ENCODE data around the gene OSBPL5. TPM values are rescaled to one million over a fixed set of nuclear protein-coding genes. Genes with fewer than 3 reads are reported as not detected.

The OSBPL5 gene
- total and polyA plus RNA-seq, 11 donors: 10.1 to 27.7 (median 16.4) TPM

- H3K36me3 ChIP-seq: peaks cover 0 to 87% (median 49%) of the 10 kb centered on the region in 9 donors
- 79 to 82% (median 79%) methylated on average over 17 of the region's 17 CpGs for WGBS, 4 donors
- peak; percentile 72 to 88 (median 82) for ATAC-seq
- no peak for TF ChIP-seq POLR2A (IDR thresholded peaks at IDR 0.05)
- no peak for TF ChIP-seq CTCF (IDR thresholded peaks at IDR 0.05)
- H3K4me3 ChIP-seq: no peak overlapping the region
- no peaks in the 10 kb centered on the region for H3K9me3 ChIP-seq
- H3K27ac ChIP-seq: peak overlapping the region in 11 of 12 donors; percentile 25 to 81 (median 64)
- peaks cover 0 to 40% (median 29%) of the 10 kb centered on the region in 12 donors for H3K4me1 ChIP-seq
- H3K27me3 ChIP-seq: no peaks in the 10 kb centered on the region
- DNase-seq: peak in 4 of 5 donors; percentile 65 to 85 (median 71)
- intact Hi-C loops (cut with DNase I): loop anchor here in 2 of 10 donors (2.0 to 5.0 kb wide), 2 partner anchors 41 to 175 kb away; partner anchors contain the start of gene MRGPRG (in 1 of the 2)
Measured at GRCh38 chr11:3041699-3042441, 123.2 kb downstream of the OSBPL5 start.

GRCh38 chr11:3040881-3041280 is 124.2 kb downstream of the OSBPL5 start:
- DNase-seq (no peak), ATAC-seq (no peak)
- H3K36me3 ChIP-seq: peaks cover 0 to 86% (median 59%) of the 10 kb centered on the region in 9 donors

GRCh38 chr11:3037945-3038271 is 127.2 kb downstream of the OSBPL5 start:
- intact Hi-C loops (cut with DNase I): loop anchor here (1.0 to 10.0 kb wide), 7 partner anchors 53 to 367 kb away; partner anchors contain the start of gene MRGPRG (in 6 of the 10)
- H3K27ac ChIP-seq: no peak overlapping the region
- H3K9me3 ChIP-seq: no peaks in the 10 kb centered on the region
- no peaks in the 10 kb centered on the region for H3K27me3 ChIP-seq
- 87 to 93% (median 90%) methylated on average over 9 to 12 of the region's 12 CpGs for WGBS, 4 donors
- ATAC-seq (no peak), DNase-seq (no peak)
- no peak overlapping the region for H3K4me3 ChIP-seq
- TF ChIP-seq POLR2A (IDR thresholded peaks at IDR 0.05) (no peak), CTCF (IDR thresholded peaks at IDR 0.05) (no peak)
- peaks cover 0 to 37% (median 15%) of the 10 kb centered on the region in 12 donors for H3K4me1 ChIP-seq
- peaks cover 0 to 94% (median 82%) of the 10 kb centered on the region in 9 donors for H3K36me3 ChIP-seq

More at GRCh38 chr11:3040881-3041280, 124.2 kb downstream of the OSBPL5 start:
- Histone ChIP-seq H3K4me3 (no peak overlapping the region), H3K4me1 (peaks cover 0 to 48% (median 29%) of the 10 kb centered on the region in 12 donors), H3K27me3 (no peaks in the 10 kb centered on the region), H3K9me3 (no peaks in the 10 kb centered on the region), H3K27ac (no peak overlapping the region)
- intact Hi-C loops (cut with DNase I): loop anchor here in 2 of 10 donors (2.0 to 5.0 kb wide), 2 partner anchors 42 to 176 kb away; partner anchors contain the start of gene MRGPRG (in 1 of the 2)
- 84 to 94% (median 93%) methylated on average over 9 of the region's 9 CpGs for WGBS, 4 donors
- no peak for TF ChIP-seq CTCF (IDR thresholded peaks at IDR 0.05)
- TF ChIP-seq POLR2A (IDR thresholded peaks at IDR 0.05): no peak

Other genes starting within 250 kb of the OSBPL5 start
- gene PHLDA2, start 235.9 kb downstream of the OSBPL5 start, total RNA-seq: 1 to 10 TPM in 3 of 9 donors, under 1 TPM in 4, not detected in 2; 0.40 to 3.2 (median 0.93) TPM
- 1 to 10 TPM; 1.5 to 9.2 TPM for gene PHLDA2, start 235.9 kb downstream of the OSBPL5 start, polyA plus RNA-seq
- gene NAP1L4, start 173.0 kb downstream of the OSBPL5 start, total RNA-seq: 100 to 1,000 TPM; 125 to 216 (median 178) TPM
- 100 to 1,000 TPM; 119 to 143 TPM for gene NAP1L4, start 173.0 kb downstream of the OSBPL5 start, polyA plus RNA-seq
- gene CARS1, start 107.9 kb downstream of the OSBPL5 start, total RNA-seq: 10 to 100 TPM; 10.2 to 29.3 (median 18.5) TPM
- gene CARS1, start 107.9 kb downstream of the OSBPL5 start, polyA plus RNA-seq: 10 to 100 TPM in 1 of 2 donors, 1 to 10 TPM in 1; 9.3 to 30.5 TPM
- gene MRGPRG, start 53.5 kb upstream of the OSBPL5 start, total RNA-seq: not detected
- gene MRGPRG, start 53.5 kb upstream of the OSBPL5 start, polyA plus RNA-seq: not detected
- 1 to 10 TPM in 1 of 9 donors, under 1 TPM in 5, not detected in 3; 0.30 to 2.3 (median 0.69) TPM for gene MRGPRE, start 67.1 kb upstream of the OSBPL5 start, total RNA-seq
- under 1 TPM in 1 of 2 donors, not detected in 1; 0.53 TPM for gene MRGPRE, start 67.1 kb upstream of the OSBPL5 start, polyA plus RNA-seq
- 10 to 100 TPM in 2 of 9 donors, 1 to 10 TPM in 7; 7.4 to 14.9 (median 9.7) TPM for gene ZNF195, start 213.8 kb upstream of the OSBPL5 start, total RNA-seq
- 1 to 10 TPM; 5.6 to 8.1 TPM for gene ZNF195, start 213.8 kb upstream of the OSBPL5 start, polyA plus RNA-seq

Data from heart left ventricle (tissue), 16 donors.